Measurements from ENCODE around the gene LDB2. TPM values are rescaled to one million over a fixed set of nuclear protein-coding genes. Genes with fewer than 3 reads are reported as not detected.

LDB2 gene
- total RNA-seq, 1 experiment from 2014 or later = not detected

GRCh38 chr4:16684097-16684496 lies 214.3 kb downstream of the LDB2 start:
- Mint-ChIP-seq H3K27ac (ENCODE audit: unreplicated experiment) (no peak overlapping the region), H3K36me3 (ENCODE audit: insufficient read depth, unreplicated experiment) (no peaks in the 10 kb centered on the region), H3K4me3 (ENCODE audit: low read depth, unreplicated experiment) (no peak overlapping the region), H3K9me3 (ENCODE audit: low read depth, unreplicated experiment) (no peaks in the 10 kb centered on the region), H3K27me3 (ENCODE audit: unreplicated experiment) (no peaks in the 10 kb centered on the region), H3K4me1 (ENCODE audit: low read depth, unreplicated experiment) (no peaks in the 10 kb centered on the region)
- BruUV-seq (replicated peaks) = no TSS peak
- TF ChIP-seq CTCF (IDR thresholded peaks at IDR 0.05; ENCODE audit: unreplicated experiment) = no peak
- intact Hi-C loops (cut with micrococcal nuclease; ENCODE audit: unreplicated experiment) = no loop called here
- no peak for DNase-seq
- CTCF ChIA-PET = no interaction called here

- H3K27ac Mint-ChIP-seq (ENCODE audit: unreplicated experiment) = no peak overlapping the region
- CTCF ChIA-PET = no interaction called here
- TF ChIP-seq CTCF (IDR thresholded peaks at IDR 0.05; ENCODE audit: unreplicated experiment) = no peak
- H3K36me3 Mint-ChIP-seq (ENCODE audit: insufficient read depth, unreplicated experiment) = no peaks in the 10 kb centered on the region
- H3K9me3 Mint-ChIP-seq (ENCODE audit: low read depth, unreplicated experiment) = no peaks in the 10 kb centered on the region
- H3K4me3 Mint-ChIP-seq (ENCODE audit: low read depth, unreplicated experiment) = no peak overlapping the region
- no peak for DNase-seq
- H3K27me3 Mint-ChIP-seq (ENCODE audit: unreplicated experiment) = no peaks in the 10 kb centered on the region
- no peaks in the 10 kb centered on the region for H3K4me1 Mint-ChIP-seq (ENCODE audit: low read depth, unreplicated experiment)
- BruUV-seq (replicated peaks) = no TSS peak
- intact Hi-C loops (cut with micrococcal nuclease; ENCODE audit: unreplicated experiment) = no loop called here
Observed at GRCh38 chr4:16682975-16683374, 215.5 kb downstream of the LDB2 start.

GRCh38 chr4:16677001-16677944 lies 221.2 kb downstream of the LDB2 start:
- no peak for DNase-seq

GRCh38 chr4:16676230-16676770 lies 222.1 kb downstream of the LDB2 start:
- no peaks in the 10 kb centered on the region for H3K9me3 Mint-ChIP-seq (ENCODE audit: low read depth, unreplicated experiment)
- H3K36me3 Mint-ChIP-seq (ENCODE audit: insufficient read depth, unreplicated experiment) = no peaks in the 10 kb centered on the region
- TF ChIP-seq CTCF (IDR thresholded peaks at IDR 0.05; ENCODE audit: unreplicated experiment) = no peak
- H3K4me3 Mint-ChIP-seq (ENCODE audit: low read depth, unreplicated experiment) = no peak overlapping the region
- no peaks in the 10 kb centered on the region for H3K4me1 Mint-ChIP-seq (ENCODE audit: low read depth, unreplicated experiment)
- no peaks in the 10 kb centered on the region for H3K27me3 Mint-ChIP-seq (ENCODE audit: unreplicated experiment)
- CTCF ChIA-PET = no interaction called here
- intact Hi-C loops (cut with micrococcal nuclease; ENCODE audit: unreplicated experiment) = no loop called here
- H3K27ac Mint-ChIP-seq (ENCODE audit: unreplicated experiment) = no peak overlapping the region
- no peak for DNase-seq
- BruUV-seq (replicated peaks) = no TSS peak

More at GRCh38 chr4:16677001-16677944, 221.2 kb downstream of the LDB2 start:
- Mint-ChIP-seq H3K4me1 (ENCODE audit: low read depth, unreplicated experiment) (no peaks in the 10 kb centered on the region), H3K9me3 (ENCODE audit: low read depth, unreplicated experiment) (no peaks in the 10 kb centered on the region), H3K36me3 (ENCODE audit: insufficient read depth, unreplicated experiment) (no peaks in the 10 kb centered on the region), H3K27ac (ENCODE audit: unreplicated experiment) (no peak overlapping the region), H3K27me3 (ENCODE audit: unreplicated experiment) (no peaks in the 10 kb centered on the region), H3K4me3 (ENCODE audit: low read depth, unreplicated experiment) (no peak overlapping the region)
- intact Hi-C loops (cut with micrococcal nuclease; ENCODE audit: unreplicated experiment) = no loop called here
- CTCF ChIA-PET = no interaction called here
- TF ChIP-seq CTCF (IDR thresholded peaks at IDR 0.05; ENCODE audit: unreplicated experiment) = no peak
- no TSS peak for BruUV-seq (replicated peaks)

All from Calu3 (cell line).